ACC112 (cell line): ENCODE results near the gene RNF224.
A peak's percentile ranks its signal among the peaks of the same experiment; 100 is the strongest.

Experiments used
- H2AFZ ChIP-seq: fragments of 200-600 bp; sonication (generic); one replicate; pipeline ENCODE4 v1.6.0; 2017; ENCODE audit warnings: antibody characterized with exemption, low read length; ENCODE audit not compliant: unreplicated experiment
- H3K27ac ChIP-seq: fragments of 200-600 bp; sonication (generic); 2 replicates; pipeline ENCODE4 v1.5.1; 2014; ENCODE audit warnings: low read depth, mild to moderate bottlenecking, antibody characterized with exemption, low read length, moderate library complexity
- H3K27me3 ChIP-seq: fragments of 200-600 bp; sonication (generic); 2 replicates; pipeline ENCODE4 v1.6.1; 2014; ENCODE audit warnings: mild to moderate bottlenecking, antibody characterized with exemption, low read length, moderate library complexity, mixed read lengths; ENCODE audit not compliant: insufficient read depth
- H3K36me3 ChIP-seq: fragments of 200-600 bp; sonication (generic); 2 replicates; pipeline ENCODE4 v1.6.1; 2016; ENCODE audit warnings: mild to moderate bottlenecking, antibody characterized with exemption, low read length, moderate library complexity, mixed read lengths; ENCODE audit not compliant: insufficient read depth
- H3K4me1 ChIP-seq: fragments of 200-600 bp; sonication (generic); one replicate; pipeline ENCODE4 v1.6.1; 2016; ENCODE audit warnings: low read length, mixed read lengths; ENCODE audit not compliant: insufficient read depth, unreplicated experiment, control insufficient read depth
- H3K4me3 ChIP-seq: fragments of 200-600 bp; sonication (generic); 2 replicates; pipeline ENCODE4 v1.5.1; 2014; ENCODE audit warnings: mild to moderate bottlenecking, low read depth, low read length
- H3K79me2 ChIP-seq: fragments of 200-600 bp; sonication (generic); one replicate; pipeline ENCODE4 v1.6.0; 2016; ENCODE audit warnings: low read length; ENCODE audit not compliant: control insufficient read depth, unreplicated experiment, insufficient read depth

The RNF224 gene

GRCh38 chr9:137186385-137186784 is 40.9 kb upstream of the RNF224 start:
- peaks cover 18% of the 10 kb centered on the region for H3K4me1 ChIP-seq
- H3K4me3 ChIP-seq = peak overlapping the region; percentile 80; the same call in 1 of the 2 replicates
- no peak overlapping the region for H2AFZ ChIP-seq
- H3K79me2 ChIP-seq = peaks cover 40% of the 10 kb centered on the region
- H3K27me3 ChIP-seq = no peaks in the 10 kb centered on the region
- no peak overlapping the region for H3K27ac ChIP-seq
- no peaks in the 10 kb centered on the region for H3K36me3 ChIP-seq

GRCh38 chr9:137187386-137187785 is 39.9 kb upstream of the RNF224 start:
- Histone ChIP-seq H2AFZ (no peak overlapping the region), H3K27ac (no peak overlapping the region), H3K36me3 (no peaks in the 10 kb centered on the region), H3K4me3 (peak overlapping the region; percentile 80), H3K27me3 (no peaks in the 10 kb centered on the region), H3K79me2 (peaks cover 40% of the 10 kb centered on the region), H3K4me1 (peaks cover 18% of the 10 kb centered on the region)

- Histone ChIP-seq H3K27ac (peak overlapping the region; percentile 86), H3K4me1 (peaks cover 18% of the 10 kb centered on the region), H2AFZ (peak overlapping the region; percentile 79), H3K27me3 (no peaks in the 10 kb centered on the region), H3K36me3 (no peaks in the 10 kb centered on the region), H3K79me2 (peaks cover 40% of the 10 kb centered on the region), H3K4me3 (peak overlapping the region; percentile 80)
Measured at GRCh38 chr9:137188086-137188489, 39.2 kb upstream of the RNF224 start.

- Histone ChIP-seq H3K27ac (peak within 1 kb of the TSS; percentile 86), H3K27me3 (no peaks in the 10 kb centered on the region), H2AFZ (peak within 1 kb of the TSS; percentile 79), H3K4me3 (peak within 1 kb of the TSS; percentile 80), H3K79me2 (peaks cover 40% of the 10 kb centered on the region), H3K4me1 (peaks cover 18% of the 10 kb centered on the region), H3K36me3 (no peaks in the 10 kb centered on the region)
Measured at GRCh38 chr9:137188490-137189296, 38.6 kb upstream of the RNF224 start, which contains the start of the genes ANAPC2 and SSNA1. TSS of gene ANAPC2 (minus strand) at chr9:137188560. CDS start at chr9:137188532, 28 bp downstream. TSS of gene SSNA1 (plus strand) at chr9:137188676. CDS start at chr9:137188727, 51 bp downstream.

- no peak overlapping the region for H2AFZ ChIP-seq
Measured at GRCh38 chr9:137189297-137190295, 37.7 kb upstream of the RNF224 start.

GRCh38 chr9:137190315-137190856 is 36.9 kb upstream of the RNF224 start:
- H3K79me2 ChIP-seq = peaks cover 40% of the 10 kb centered on the region
- H2AFZ ChIP-seq = no peak overlapping the region
- no peaks in the 10 kb centered on the region for H3K36me3 ChIP-seq
- no peak overlapping the region for H3K27ac ChIP-seq
- peaks cover 18% of the 10 kb centered on the region for H3K4me1 ChIP-seq
- H3K4me3 ChIP-seq = peak overlapping the region; percentile 80
- no peaks in the 10 kb centered on the region for H3K27me3 ChIP-seq

More at GRCh38 chr9:137189297-137190295, 37.7 kb upstream of the RNF224 start:
- H3K27me3 ChIP-seq = no peaks in the 10 kb centered on the region
- no peaks in the 10 kb centered on the region for H3K36me3 ChIP-seq
- peak overlapping the region; percentile 80 for H3K4me3 ChIP-seq
- peak overlapping the region; percentile 86 for H3K27ac ChIP-seq
- H3K79me2 ChIP-seq = peaks cover 40% of the 10 kb centered on the region
- peaks cover 18% of the 10 kb centered on the region for H3K4me1 ChIP-seq

- Histone ChIP-seq H3K79me2 (peaks cover 39% of the 10 kb centered on the region), H3K36me3 (no peaks in the 10 kb centered on the region), H3K27ac (no peak overlapping the region), H3K4me1 (peaks cover 18% of the 10 kb centered on the region), H3K27me3 (no peaks in the 10 kb centered on the region), H2AFZ (no peak overlapping the region), H3K4me3 (no peak overlapping the region)
Measured at GRCh38 chr9:137191245-137191644, 36.1 kb upstream of the RNF224 start.

- H3K36me3 ChIP-seq = no peaks in the 10 kb centered on the region
- no peaks in the 10 kb centered on the region for H3K27me3 ChIP-seq
- H3K4me1 ChIP-seq = peaks cover 18% of the 10 kb centered on the region
- H2AFZ ChIP-seq = no peak overlapping the region
- no peak overlapping the region for H3K4me3 ChIP-seq
- H3K27ac ChIP-seq = no peak overlapping the region
- H3K79me2 ChIP-seq = peaks cover 33% of the 10 kb centered on the region
Measured at GRCh38 chr9:137191691-137192447, 35.4 kb upstream of the RNF224 start.

- Histone ChIP-seq H3K4me1 (peaks cover 13% of the 10 kb centered on the region), H3K79me2 (peaks cover 28% of the 10 kb centered on the region), H3K27ac (no peak overlapping the region), H2AFZ (no peak overlapping the region), H3K4me3 (no peak overlapping the region), H3K27me3 (no peaks in the 10 kb centered on the region), H3K36me3 (no peaks in the 10 kb centered on the region)
Measured at GRCh38 chr9:137192448-137192780, 34.9 kb upstream of the RNF224 start.

- H3K36me3 ChIP-seq = no peaks in the 10 kb centered on the region
Measured at GRCh38 chr9:137192859-137193258, 34.4 kb upstream of the RNF224 start.

More at GRCh38 chr9:137192859-137193258, 34.4 kb upstream of the RNF224 start:
- Histone ChIP-seq H2AFZ (no peak overlapping the region), H3K4me3 (no peak overlapping the region), H3K4me1 (peaks cover 11% of the 10 kb centered on the region), H3K27ac (no peak overlapping the region), H3K27me3 (no peaks in the 10 kb centered on the region), H3K79me2 (peaks cover 24% of the 10 kb centered on the region)
